HG02678 (cell line): Measurements from ENCODE around the gene OR51F2.
"Not testable (repeated sequence)": the region's sequence is repeated elsewhere in the genome, so short reads cannot be mapped to it uniquely, and the experiment has no call there.

Experiments
- ATAC-seq: cut with Tn5 transposase; IDR thresholded peaks from one replicate; pipeline ENCODE4 v1.9.1; 2021; ENCODE audit warnings: mild to moderate bottlenecking, moderate library complexity; ENCODE audit not compliant: unreplicated experiment

The OR51F2 gene

DNA sequence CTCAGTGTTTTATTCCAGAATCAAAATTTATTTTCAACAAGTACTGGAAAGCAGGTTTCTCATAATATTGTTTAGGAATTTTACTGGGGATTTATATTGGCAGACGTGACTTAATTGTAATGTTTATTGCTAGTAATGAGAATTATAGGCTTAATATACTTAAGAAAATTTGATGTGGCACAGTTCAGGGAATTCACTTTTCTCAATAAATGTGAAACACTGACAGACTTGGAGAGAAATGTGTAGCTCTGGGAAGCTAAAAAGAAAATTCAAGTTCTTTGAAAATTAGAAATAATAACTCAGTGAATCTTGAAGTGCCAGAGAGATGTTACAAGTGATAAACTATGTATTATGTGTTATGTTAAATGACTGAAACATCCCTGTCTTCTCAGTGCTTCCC is at the start of gene OR51F2:
Gene OR51F2, plus strand, starts transcription at position 301 of the 400 bp plus-strand sequence. CDS start 101 bp downstream, outside the sequence.
- ATAC-seq = no peak

- no peak for ATAC-seq
Observed at GRCh38 chr11:4782454-4782853, 38.7 kb upstream of the OR51F2 start.

DNA sequence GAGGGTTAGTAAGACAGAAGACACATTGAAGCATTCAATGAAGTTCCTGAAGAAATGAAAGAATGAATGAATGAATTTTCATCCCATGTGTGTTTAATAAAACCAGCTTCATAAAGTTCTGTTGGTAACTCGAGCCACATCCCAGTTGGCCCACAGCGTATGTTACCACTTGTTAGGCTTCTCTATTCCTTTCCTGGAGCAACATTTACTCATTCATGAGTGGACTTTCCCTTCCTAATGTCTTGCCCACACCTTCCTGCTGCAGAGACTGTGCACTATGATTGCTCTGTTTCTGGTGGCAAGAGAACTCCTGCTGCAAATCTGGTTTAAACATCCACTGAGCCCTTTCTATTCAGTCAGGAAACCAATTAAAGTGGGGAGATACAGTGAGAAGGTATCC is 23.9 kb upstream of the OR51F2 start:
- ATAC-seq = no peak

DNA sequence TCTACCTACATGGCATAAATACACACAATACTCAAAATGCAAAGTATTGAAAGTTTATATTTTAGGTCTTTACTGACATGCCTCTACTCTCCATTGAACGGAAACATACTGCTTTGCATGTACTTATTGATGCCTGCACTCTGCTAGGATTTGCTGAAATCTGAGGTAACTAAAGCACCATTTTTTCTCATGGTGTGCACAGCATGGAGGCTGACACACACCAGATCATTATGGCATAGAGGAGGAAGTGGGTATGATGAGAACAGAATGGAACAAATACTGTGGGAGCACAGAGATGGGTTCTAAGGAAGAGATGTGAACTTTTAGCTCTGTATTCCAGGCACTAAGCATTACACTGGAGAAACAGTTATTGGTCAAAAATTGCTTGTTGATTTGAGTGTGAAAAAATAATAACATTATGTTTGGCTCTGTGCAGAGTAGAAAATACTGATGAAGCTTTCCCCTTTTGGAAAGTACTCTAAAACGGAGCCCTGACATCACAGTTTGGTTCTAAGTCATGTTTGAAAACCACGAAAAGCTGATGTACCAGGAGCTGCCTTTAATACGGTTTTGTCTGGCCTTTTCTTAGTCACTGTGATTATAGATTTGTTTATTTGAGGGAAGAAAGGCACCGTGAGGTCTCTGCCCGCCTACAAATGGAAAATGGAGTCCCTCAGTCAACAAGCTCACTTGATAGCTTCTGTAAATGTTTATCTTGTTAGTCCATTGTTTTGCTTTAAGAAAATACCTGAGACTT is 22.5 kb upstream of the OR51F2 start:
- ATAC-seq = no peak

GRCh38 chr11:4801316-4801715 is 19.8 kb upstream of the OR51F2 start:
- ATAC-seq = not testable (repeated sequence)

DNA sequence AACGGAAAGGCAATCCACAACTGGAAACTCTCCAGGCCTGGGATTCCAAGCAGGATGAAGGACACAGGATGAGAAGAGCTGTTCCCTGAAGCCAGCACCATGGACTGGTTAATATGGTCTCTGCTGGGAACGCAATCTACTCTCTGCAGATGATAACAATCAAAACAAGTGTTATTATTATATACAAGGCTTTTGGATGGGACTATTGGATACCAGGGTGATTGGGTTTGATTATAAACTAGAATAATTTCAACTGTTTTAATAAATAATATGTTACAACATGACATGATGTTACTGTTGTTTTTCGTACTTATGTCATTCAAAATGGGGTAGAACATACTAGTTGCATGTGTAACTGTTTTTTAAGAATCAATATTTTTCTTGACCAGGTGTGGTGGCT is 16.8 kb upstream of the OR51F2 start, which contains the start of gene OR52R1:
Gene OR52R1, minus strand, starts transcription at position 101 of the 400 bp plus-strand sequence. Its CDS starts 0 bp downstream, at position 101.
- no peak for ATAC-seq

- no peak for ATAC-seq
Observed at GRCh38 chr11:4808476-4808875, 12.6 kb upstream of the OR51F2 start.

DNA sequence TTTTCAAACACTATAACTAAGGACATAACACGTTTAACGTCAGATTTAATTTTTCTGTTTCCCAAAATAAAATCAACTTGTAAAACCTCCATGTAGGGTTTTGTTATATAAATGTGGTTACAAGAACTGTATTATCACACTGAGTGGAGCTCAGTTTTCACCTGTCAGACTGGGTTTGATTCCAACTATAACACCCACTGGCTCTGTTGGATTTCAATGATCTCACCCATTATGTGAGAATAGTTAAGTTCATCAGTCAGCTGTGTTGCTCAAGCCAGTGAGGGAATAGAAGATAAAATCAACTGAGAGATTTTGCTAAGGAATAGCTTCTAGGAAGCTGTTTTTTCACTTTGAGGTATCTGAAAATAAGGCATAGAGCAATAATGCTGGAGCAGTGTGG is 11.9 kb upstream of the OR51F2 start:
- ATAC-seq = no peak

DNA sequence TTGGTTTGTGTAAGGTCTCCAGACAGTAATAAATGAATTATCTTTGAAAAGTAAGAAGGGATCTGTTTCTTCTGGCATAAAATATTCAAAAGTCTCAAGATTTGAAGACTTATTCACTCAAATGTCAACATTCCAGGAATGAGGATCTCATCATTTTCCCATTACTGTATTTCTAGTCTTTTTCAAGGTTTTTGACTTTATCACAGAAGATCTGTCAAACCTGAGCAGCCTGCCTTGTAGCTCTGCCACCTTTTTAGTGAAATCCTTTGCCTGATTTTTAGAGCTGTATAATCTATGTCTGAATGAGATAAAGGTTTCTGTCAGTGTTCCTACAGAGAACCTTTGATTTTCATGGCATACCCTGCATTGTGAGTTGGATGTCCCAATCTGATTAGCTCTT is 4.0 kb downstream of the OR51F2 start:
- no peak for ATAC-seq

DNA sequence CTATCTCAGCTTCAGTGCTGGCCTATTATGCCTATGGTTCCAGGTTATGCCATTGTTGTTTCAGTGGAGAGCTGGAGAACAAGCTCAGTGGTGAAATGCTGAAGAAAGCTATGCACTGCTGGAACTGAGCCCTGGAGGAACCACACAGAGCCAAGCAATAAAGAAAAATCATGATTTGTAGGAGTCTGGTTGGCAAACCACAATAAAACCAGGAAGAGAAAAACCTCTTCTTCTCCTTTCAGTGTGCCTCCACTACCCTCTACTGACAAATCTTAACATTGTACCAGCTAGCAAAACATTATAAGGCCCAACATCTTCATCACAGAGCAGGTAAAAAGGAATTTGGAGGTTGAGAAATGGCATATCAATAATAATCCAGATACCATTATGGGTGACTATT is 5.3 kb downstream of the OR51F2 start:
- no peak for ATAC-seq

DNA sequence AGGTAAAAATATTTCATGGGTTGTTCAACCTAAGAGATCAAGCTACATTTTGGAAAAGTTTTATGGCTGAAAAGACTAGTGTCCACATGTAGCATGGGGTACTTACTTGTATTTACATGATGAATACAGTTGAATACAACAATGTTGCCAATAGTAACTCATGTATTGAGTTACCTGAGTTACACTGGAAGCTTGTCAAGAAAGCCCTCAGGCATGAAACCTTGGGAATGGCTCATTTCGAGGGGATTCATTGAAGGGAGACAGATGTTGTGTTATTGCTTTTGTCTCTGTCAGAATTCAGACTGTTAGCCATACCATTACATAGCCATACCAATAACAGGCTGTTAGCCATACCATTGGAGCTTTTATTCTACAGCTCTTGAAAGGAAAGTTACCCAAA is 9.2 kb downstream of the OR51F2 start:
- ATAC-seq = no peak

DNA sequence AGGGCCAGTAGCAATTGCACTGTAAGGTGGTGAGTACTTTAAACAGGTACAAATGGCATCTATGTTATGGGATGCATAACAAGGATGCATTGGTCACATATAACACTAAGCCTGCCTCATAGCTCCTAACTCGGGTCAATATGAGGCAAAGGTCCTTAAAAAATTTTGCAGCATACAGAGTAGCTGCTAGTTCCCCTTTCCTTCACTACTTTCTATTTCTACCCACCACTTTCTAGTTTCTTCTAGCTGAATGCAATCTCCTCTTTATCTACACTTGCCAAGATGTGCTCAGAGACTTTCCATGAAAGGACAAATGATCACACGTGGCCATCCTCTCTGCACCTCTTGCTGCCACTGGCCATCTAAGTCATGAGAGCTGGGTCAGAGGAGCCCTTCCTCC is 9.8 kb downstream of the OR51F2 start:
- ATAC-seq = no peak

GRCh38 chr11:4839851-4840549 is 18.9 kb downstream of the OR51F2 start:
- ATAC-seq = no peak

DNA sequence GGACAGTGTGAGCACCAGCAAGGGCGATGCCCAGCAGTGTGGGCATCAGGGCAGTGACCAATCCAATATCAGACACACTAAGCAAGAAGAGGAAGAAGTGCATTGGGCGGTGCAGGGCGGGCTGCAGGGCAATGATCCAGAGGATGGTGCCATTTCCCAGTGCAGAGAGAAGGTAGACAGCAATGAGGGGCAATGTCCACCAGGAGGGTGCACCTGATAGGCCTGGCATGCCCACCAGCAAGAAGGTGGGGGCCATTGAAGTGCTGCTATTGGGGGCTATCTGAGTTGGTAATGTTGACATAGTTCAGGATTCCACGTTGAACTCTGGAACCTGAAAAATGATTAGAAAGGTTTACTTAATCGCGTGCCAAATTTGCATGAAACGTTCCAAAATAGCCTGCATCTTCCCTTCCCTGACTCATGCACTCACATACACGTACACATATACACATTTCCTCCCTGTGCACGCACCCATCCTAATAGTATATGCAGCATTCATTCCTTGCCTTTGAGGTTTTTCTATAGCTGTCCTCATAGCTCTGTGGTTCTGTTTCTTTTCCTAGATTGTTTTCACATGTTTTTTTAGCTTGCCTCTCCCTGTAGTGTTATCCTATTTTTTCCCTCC is 27.9 kb downstream of the OR51F2 start, which contains the start of gene OR51S1:
Gene OR51S1, minus strand, starts transcription at position 301 of the 625 bp plus-strand sequence. Its CDS starts 0 bp downstream, at position 301.
- ATAC-seq = no peak

DNA sequence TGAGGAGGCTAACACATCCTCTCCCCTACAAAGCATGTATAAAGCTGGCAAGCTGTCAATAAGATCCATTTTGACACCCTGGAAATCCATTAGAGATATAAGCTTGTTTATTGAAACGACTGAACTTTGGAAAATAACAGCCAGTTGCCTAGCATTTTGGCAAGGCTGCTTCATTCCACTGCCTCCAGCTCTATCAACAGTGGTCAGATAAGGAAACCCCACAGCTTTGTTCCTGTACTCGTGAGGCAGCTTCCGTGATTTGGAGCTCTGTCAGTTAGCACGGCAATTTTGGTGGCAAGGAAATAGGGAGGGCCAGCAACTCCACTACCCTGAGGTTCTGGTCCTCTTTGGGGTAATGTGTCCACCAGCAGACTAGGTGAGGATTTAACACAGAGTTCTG is 29.9 kb downstream of the OR51F2 start:
- ATAC-seq = no peak

DNA sequence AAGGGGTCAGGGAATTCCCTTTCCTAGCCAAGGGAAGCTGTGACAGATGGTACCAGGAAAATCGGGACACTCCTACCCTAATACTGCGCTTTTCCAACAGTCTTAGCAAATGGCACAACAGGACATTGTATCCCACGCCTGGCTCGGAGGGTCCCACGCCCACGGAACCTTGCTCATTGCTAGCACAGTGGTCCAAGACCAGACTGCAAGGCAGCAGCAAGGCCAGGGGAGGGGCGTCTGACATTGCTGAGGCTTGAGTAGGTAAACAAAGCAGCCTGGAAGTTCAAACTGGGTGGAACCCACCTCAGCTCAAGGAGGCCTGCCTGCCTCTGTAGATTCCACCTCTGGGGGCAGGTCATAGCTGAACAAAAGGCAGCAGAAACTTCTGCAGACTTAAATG is 33.2 kb downstream of the OR51F2 start:
- not testable (repeated sequence) for ATAC-seq

DNA sequence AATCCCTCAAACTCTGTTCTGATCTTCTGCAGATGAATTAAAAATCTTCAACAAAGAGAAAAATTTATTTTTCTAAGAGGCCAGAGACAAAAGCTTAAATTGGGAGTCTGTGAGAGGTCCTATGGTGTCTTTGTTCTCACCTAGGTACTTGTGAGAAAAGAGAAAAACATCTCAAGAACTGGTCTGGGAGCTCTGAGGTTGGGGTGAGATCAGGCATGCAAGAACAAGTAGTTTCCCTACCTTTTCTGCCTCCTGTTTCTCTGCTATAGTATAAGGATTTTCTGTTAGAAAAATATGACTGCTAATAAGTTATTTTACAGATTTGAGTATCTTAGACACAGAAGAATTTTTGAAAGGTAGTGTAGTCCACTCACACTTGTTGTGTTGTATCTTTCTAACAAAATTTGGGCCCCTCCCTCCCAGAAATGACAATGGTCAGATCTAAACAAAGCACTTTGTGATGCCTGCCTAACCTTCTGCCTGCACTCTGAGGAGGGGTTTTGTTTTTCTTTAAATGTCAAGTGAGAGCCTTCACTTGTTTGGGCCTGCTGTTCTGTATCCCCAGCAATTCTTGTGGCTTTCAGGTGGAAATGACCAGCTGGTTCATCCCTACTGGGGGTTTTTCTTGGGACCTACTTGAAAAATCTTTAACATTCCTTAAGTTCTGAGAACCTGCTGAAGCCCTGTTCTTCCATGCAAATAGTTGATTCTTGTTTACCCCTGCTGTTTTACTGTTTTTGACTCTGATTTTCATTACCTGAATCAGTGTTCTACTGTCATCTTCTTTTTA is 41.5 kb downstream of the OR51F2 start:
- ATAC-seq = no peak

- no peak for ATAC-seq
Observed at GRCh38 chr11:4863876-4864275, 42.8 kb downstream of the OR51F2 start.

DNA sequence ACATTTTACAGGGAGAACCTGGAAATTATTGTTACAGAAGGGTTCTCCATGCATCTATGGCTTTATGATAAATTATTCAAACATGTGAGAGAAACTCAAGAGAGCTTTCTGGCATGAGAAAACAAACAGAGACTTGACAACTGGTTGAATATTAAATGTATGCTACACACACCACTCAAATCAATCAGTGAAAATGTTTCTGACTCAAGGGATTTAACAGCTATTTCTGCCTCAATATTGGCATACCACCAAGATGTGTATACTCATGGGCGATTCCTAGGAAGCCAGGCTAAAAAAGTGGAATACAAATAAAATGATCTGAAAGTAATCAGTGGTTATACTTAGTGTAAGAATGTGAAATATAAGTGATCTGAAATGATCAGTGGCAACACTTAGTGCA is 44.7 kb downstream of the OR51F2 start:
- ATAC-seq = no peak
